SK-N-MC (cell line): Measurements from ENCODE around the gene UNKL.

Source experiments
- DNase-seq: peaks from one replicate; pipeline ENCODE4 v3.0.0-alpha.2; 2011; ENCODE audit warnings: low read depth, low spot score
- H3K27ac ChIP-seq: fragments of 200-600 bp; sonication (generic); 2 replicates; pipeline ENCODE4 v1.5.1; 2016; ENCODE audit warnings: mixed run types
- H3K36me3 ChIP-seq: fragments of 200-600 bp; sonication (generic); 2 replicates; pipeline ENCODE4 v1.6.1; 2017; ENCODE audit warnings: antibody characterized with exemption, low read length, mixed read lengths; ENCODE audit not compliant: insufficient read depth
- H3K4me3 ChIP-seq: fragments of 200-600 bp; sonication (generic); 2 replicates; pipeline ENCODE4 v1.5.1; 2016
- H3K9ac ChIP-seq: fragments of 200-600 bp; sonication (generic); 2 replicates; pipeline ENCODE4 v1.8.0; 2017; ENCODE audit warnings: mixed run types, mixed read lengths; ENCODE audit not compliant: insufficient read length
- H3K9me3 ChIP-seq: fragments of 200-600 bp; sonication (generic); 2 replicates; pipeline ENCODE4 v1.6.1; 2017; ENCODE audit warnings: low read depth, mild to moderate bottlenecking, antibody characterized with exemption, low read length, moderate library complexity, mixed read lengths
- EZH2 ChIP-seq: fragments of 200-600 bp; sonication (generic); IDR thresholded peaks from one replicate; pipeline ENCODE4 v1.6.1; 2017; ENCODE audit warnings: antibody characterized with exemption
- FOXP2 ChIP-seq: optimal IDR thresholded peaks from 2 replicates; pipeline ENCODE3; 2011; ENCODE audit warnings: mild to moderate bottlenecking, moderate library complexity; ENCODE audit not compliant: insufficient read depth; ENCODE audit errors: extremely low read length, control extremely low read depth
- POLR2AphosphoS5 ChIP-seq: IDR thresholded peaks from 2 replicates; pipeline ENCODE4 v1.6.1; 2012; ENCODE audit warnings: mild to moderate bottlenecking, low read depth, low read length, borderline replicate concordance

The UNKL gene

DNA sequence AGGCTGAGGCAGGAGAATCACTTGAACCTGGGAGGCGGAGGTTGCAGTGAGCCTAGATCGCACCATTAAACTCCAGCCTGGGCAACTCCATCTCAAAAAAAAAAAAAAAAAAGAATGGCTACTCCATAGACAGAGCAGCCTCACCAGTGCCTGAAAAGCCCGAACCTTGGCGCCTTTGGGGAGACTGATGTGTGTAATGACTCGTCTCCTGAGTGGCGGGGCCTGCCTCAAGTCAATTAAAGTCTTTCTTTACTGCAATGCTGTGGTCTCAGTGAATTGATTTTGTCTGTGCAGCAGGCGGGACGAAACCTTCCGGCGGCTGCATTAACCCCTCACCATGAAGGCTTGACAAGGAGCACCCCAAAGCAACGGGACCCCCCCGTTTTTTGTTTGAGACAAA, 9.5 kb upstream of the UNKL start:
- no peak for TF ChIP-seq FOXP2
- TF ChIP-seq EZH2: no peak
- no peak for TF ChIP-seq POLR2AphosphoS5
- no peak for DNase-seq
- no peak overlapping the region for H3K27ac ChIP-seq

DNA sequence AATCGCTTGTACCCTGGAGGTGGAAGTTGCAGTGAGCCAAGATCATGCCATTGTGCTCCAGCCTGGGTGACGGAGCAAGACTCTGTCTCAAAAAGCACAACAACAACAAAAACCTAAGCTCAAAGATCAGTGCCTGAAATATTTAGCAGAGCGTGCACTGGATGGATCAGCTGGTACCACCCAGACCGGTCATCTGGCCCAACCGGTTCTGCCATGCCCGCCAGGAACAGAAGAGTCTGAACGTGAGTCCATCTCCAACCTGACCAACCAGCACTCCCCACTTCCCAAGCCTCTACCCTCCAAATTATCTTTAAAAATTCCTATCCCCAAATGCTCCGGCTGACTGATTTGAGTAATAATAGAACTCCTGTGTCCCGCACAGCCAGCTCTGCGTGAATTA, 7.6 kb upstream of the UNKL start:
- no peak overlapping the region for H3K4me3 ChIP-seq
- no peak overlapping the region for H3K9ac ChIP-seq
- H3K27ac ChIP-seq: no peak overlapping the region
- H3K36me3 ChIP-seq: no peaks in the 10 kb centered on the region
- H3K9me3 ChIP-seq: no peaks in the 10 kb centered on the region
- TF ChIP-seq FOXP2 (no peak), POLR2AphosphoS5 (no peak), EZH2 (no peak)
- no peak for DNase-seq

More for the DNA sequence above, 9.5 kb upstream of the UNKL start:
- H3K9ac ChIP-seq: no peak overlapping the region
- no peaks in the 10 kb centered on the region for H3K36me3 ChIP-seq
- no peak overlapping the region for H3K4me3 ChIP-seq
- H3K9me3 ChIP-seq: no peaks in the 10 kb centered on the region

DNA sequence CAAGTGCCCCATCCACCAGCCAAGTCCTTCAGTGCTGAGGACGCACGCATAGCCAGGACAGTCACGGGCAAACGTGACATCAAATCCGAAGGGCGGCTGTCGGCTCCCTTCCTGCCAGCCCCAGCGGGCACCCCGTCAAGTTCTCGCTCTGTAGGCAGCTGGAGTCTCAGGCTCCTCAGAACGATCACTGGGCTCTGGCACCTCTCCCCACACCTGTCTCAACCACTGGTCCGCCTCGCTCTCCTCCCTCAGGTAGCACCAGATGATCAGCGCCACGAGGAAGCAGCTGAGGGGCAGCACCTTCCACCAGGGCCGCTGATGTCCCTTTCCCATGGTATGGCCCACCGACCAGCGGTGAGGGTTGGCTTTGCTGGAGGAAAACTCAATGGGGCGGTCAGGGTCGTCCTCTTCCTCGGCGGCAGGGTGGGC, 5.6 kb upstream of the UNKL start:
- H3K4me3 ChIP-seq: peak overlapping the region; percentile 98
- H3K27ac ChIP-seq: peak overlapping the region; percentile 81
- TF ChIP-seq EZH2: no peak
- no peak for TF ChIP-seq FOXP2
- TF ChIP-seq POLR2AphosphoS5: no peak
- DNase-seq: no peak
- no peaks in the 10 kb centered on the region for H3K9me3 ChIP-seq
- peak overlapping the region; percentile 98 for H3K9ac ChIP-seq
- H3K36me3 ChIP-seq: no peaks in the 10 kb centered on the region

DNA sequence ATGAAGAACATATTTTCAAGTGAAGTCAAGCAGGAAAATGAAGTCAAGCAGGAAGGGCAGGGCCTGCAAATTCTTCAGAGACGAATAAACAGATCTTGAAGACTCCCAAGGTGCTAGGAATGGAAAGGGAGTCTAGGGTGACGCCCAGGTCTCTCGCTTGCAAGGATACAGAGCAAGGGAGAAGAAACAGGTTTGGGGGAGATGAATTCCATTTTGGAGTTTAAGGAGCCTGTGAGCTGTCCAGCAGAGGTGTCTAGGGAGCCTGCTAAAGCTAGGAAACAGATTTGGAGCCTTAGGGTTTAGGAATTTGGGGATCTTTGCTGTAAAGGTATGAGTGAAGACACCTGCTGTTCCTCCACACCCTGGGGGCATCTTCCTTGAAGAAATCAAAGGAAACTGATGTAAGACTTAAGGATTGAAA, 2.0 kb upstream of the UNKL start:
- Histone ChIP-seq H3K9ac (no peak overlapping the region), H3K27ac (peak overlapping the region; percentile 72), H3K36me3 (no peaks in the 10 kb centered on the region), H3K9me3 (no peaks in the 10 kb centered on the region), H3K4me3 (no peak overlapping the region)
- TF ChIP-seq EZH2 (no peak), POLR2AphosphoS5 (no peak), FOXP2 (no peak)
- no peak for DNase-seq

DNA sequence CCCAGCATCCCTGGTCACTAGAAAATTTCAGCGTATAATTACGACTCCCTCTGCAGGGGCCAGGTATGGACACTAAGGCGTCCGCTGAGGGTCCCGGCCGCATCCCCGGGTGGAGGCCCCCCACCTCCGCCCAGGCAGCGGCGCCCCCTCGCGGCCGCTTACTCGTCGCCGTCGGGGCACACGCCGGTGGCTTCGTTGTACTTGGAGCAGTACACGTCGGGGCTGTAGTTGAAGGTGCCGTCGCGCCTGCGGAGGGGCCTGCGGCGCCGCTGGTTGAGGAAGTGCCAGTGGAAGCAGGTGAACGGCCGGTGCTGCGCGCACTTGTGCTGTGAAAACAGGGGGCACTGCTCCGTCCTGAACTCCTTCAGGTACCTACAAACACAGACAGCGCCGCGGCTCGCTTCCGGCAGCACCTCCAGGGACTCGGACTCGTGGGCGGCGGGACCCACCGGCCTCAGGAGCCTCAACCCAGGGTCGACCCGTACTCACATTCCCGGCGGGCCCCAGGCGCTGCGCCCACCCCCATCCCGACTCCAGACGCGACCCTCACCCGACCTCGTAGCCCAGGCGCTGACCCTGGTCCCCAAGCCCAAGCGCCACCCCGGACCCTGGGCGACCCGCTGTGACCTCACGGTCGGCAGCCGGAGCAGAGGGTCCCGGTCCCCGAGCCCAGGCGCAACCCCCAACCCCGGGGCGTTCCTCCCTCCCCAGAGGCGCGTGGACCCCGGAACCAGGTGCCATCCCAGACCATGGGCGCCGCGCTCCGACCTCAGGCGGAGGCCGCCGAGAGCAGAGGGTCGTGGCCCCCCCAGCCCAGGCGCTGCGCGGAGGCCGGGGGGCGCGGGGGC, 596 bp downstream of the UNKL start:
- Histone ChIP-seq H3K9ac (peak overlapping the region; percentile 76), H3K36me3 (no peaks in the 10 kb centered on the region), H3K27ac (no peak overlapping the region), H3K9me3 (no peaks in the 10 kb centered on the region), H3K4me3 (peak overlapping the region; percentile 85)
- DNase-seq: no peak
- TF ChIP-seq POLR2AphosphoS5: no peak
- no peak for TF ChIP-seq EZH2
- TF ChIP-seq FOXP2: no peak

DNA sequence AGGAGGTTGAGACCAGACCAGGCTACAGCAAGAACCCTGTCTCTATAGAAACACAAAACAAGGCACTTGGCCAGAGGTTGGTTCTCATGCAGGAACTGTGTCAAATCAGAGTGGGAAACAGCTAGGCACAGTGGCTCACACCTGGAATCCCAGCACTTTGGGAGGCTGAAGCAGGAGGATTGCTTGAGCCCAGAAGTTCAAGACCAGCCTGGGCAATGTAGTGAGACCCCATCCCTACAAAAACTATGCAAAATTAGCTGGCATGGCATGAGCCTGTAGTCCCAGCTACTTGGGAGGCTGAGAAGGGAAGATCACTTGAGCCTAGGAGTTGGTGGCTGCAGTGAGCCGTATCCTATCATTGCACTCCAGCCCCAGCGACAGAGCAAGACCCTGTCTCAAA, 1.7 kb downstream of the UNKL start:
- Histone ChIP-seq H3K36me3 (no peaks in the 10 kb centered on the region), H3K27ac (no peak overlapping the region), H3K9me3 (no peaks in the 10 kb centered on the region), H3K4me3 (no peak overlapping the region), H3K9ac (no peak overlapping the region)
- TF ChIP-seq POLR2AphosphoS5 (no peak), FOXP2 (no peak), EZH2 (no peak)
- DNase-seq: no peak

DNA sequence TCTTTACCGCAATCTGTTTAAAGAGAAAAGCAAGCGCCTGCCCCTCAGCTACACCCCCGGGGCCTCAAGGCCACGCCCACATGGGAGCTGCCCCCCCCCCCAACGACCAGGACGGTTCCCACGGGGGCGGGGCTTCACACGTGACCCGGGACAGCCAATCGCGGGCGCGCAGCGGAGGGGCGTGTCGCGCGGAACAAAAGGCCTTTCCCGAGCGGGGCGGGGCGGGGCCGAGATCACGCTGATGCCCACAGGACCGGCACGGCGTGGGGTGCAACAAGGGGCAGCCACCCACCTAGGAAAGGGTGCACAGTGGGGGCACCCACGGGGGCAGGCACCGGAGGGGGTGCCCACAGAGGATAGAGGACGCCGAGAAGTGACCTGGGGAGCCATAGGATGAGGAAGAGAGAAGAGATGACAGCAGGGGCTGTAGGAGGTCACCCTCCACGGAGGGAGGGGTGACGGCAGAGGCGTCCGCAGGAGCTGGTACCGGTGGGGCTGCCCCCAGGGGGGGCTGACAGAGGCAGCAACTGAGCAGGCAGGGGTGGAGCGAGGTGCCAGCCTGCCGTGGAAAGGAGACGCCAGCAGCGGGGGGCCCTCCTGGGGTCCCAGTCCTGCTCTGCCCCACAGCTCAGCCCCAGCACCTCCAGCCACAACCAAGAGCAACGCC, 6.2 kb downstream of the UNKL start:
- DNase-seq: peak; percentile 35
- Histone ChIP-seq H3K36me3 (no peaks in the 10 kb centered on the region), H3K9ac (peak overlapping the region; percentile 54)

DNA sequence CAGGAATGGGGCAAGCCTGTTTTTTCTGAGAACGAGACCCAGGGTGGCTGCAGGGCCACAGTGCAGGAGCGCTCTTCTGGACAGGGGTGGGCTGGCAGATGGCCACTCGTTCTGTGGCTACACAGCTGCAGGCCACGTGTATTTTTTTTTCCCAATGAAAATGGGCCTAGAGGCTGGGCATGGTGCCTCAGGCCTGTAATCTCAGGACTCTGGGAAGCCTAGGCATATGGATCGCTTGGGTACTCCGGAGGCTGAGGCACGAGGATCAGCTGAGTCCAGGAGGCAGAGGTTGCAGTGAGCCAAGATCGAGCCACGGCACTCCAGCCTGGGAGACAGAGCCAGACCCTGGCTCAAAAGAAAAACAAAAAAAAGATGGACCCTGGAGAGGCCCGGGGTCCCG, 6.8 kb downstream of the UNKL start:
- Histone ChIP-seq H3K9ac (peak overlapping the region; percentile 8), H3K4me3 (peak overlapping the region; percentile 76), H3K27ac (no peak overlapping the region), H3K9me3 (no peaks in the 10 kb centered on the region), H3K36me3 (no peaks in the 10 kb centered on the region)
- no peak for DNase-seq
- TF ChIP-seq EZH2 (no peak), FOXP2 (no peak), POLR2AphosphoS5 (no peak)

More for the DNA sequence above, 6.2 kb downstream of the UNKL start:
- Histone ChIP-seq H3K9me3 (no peaks in the 10 kb centered on the region), H3K4me3 (peak overlapping the region; percentile 76), H3K27ac (no peak overlapping the region)
- TF ChIP-seq POLR2AphosphoS5 (no peak; the same call in 1 of the 2 replicates), EZH2 (no peak), FOXP2 (no peak)
